HG02870 (cell line): ENCODE data around the gene DDX31.

ENCODE experiments used
- ATAC-seq: cut with Tn5 transposase; IDR thresholded peaks from one replicate; pipeline ENCODE4 v1.9.1; 2021; ENCODE audit warnings: mild to moderate bottlenecking, moderate library complexity; ENCODE audit not compliant: unreplicated experiment

Gene DDX31

GRCh38 chr9:132552041-132552440 lies 117.7 kb downstream of the DDX31 start:
- no peak for ATAC-seq

GRCh38 chr9:132551556-132551955 lies 118.2 kb downstream of the DDX31 start:
- ATAC-seq = no peak

GRCh38 chr9:132548751-132549640 lies 120.8 kb downstream of the DDX31 start:
- ATAC-seq = no peak

- ATAC-seq = no peak
Measured at GRCh38 chr9:132547976-132548730, 121.6 kb downstream of the DDX31 start.

- no peak for ATAC-seq
Measured at GRCh38 chr9:132547436-132547835, 122.3 kb downstream of the DDX31 start.

- ATAC-seq = no peak
Measured at GRCh38 chr9:132547052-132547431, 122.7 kb downstream of the DDX31 start.

- ATAC-seq = no peak
Measured at GRCh38 chr9:132546148-132547051, 123.4 kb downstream of the DDX31 start.

- no peak for ATAC-seq
Measured at GRCh38 chr9:132545578-132545977, 124.2 kb downstream of the DDX31 start.

GRCh38 chr9:132543960-132544359 lies 125.8 kb downstream of the DDX31 start:
- no peak for ATAC-seq

- no peak for ATAC-seq
Measured at GRCh38 chr9:132543251-132543650, 126.5 kb downstream of the DDX31 start.
